ENCODE data around the gene PARP9.

- no peak for TF ChIP-seq CTCF (IDR thresholded peaks at IDR 0.05; ENCODE audit: control extremely low read depth in 1 of 3, insufficient read depth in 1 of 3, low read depth in 1 of 3, low read length in 3 of 3)
- no peak for TF ChIP-seq ATF3 (IDR thresholded peaks at IDR 0.05; ENCODE audit: insufficient read depth, low read depth, low read length)
- TF ChIP-seq CEBPB (IDR thresholded peaks at IDR 0.05; ENCODE audit: low read depth, low read length), result no peak
- no peak for TF ChIP-seq HDAC6 (IDR thresholded peaks at IDR 0.05; ENCODE audit: low read depth, low read length)
- no peak for TF ChIP-seq CHD1 (IDR thresholded peaks at IDR 0.05; ENCODE audit: low read depth, low read length)
- TF ChIP-seq EP300 (IDR thresholded peaks at IDR 0.05; ENCODE audit: borderline replicate concordance in 1 of 2, low read depth in 2 of 2, low read length in 2 of 2), result no peak
- TF ChIP-seq POLR2A (IDR thresholded peaks at IDR 0.05; ENCODE audit: control extremely low read depth in 1 of 2, low read depth in 2 of 2, low read length in 2 of 2), result no peak
- TF ChIP-seq EZH2 (IDR thresholded peaks at IDR 0.05; ENCODE audit: low read depth, low read length, severe bottlenecking), result no peak
- TF ChIP-seq JUN (IDR thresholded peaks at IDR 0.05; ENCODE audit: low read depth, low read length), result no peak
- TF ChIP-seq TAF1 (IDR thresholded peaks at IDR 0.05; ENCODE audit: low read depth, low read length), result no peak
- no peak for TF ChIP-seq MAX (IDR thresholded peaks at IDR 0.05)
- no peak for TF ChIP-seq RAD21 (IDR thresholded peaks at IDR 0.05 in 1 of 2, conservative IDR thresholded peaks at IDR 0.05 in 1 of 2; ENCODE audit: low read depth in 2 of 2, low read length in 2 of 2)
- TF ChIP-seq POLR2AphosphoS5 (IDR thresholded peaks at IDR 0.05; ENCODE audit: low read depth, low read length), result no peak
These were observed 57.6 kb downstream of the PARP9 start for GRCh38 chr3:122506450-122506849.
